Trophoblast cell (in vitro differentiated cells and primary cell): ENCODE results near the gene TNFSF11.
A peak's percentile ranks its signal among the peaks of the same experiment; 100 is the strongest.

ENCODE experiments used
- DNase-seq, 2 donors: peaks; one replicate each; pipeline ENCODE4 v3.0.0-alpha.2; 2016
- H2AFZ ChIP-seq: 2 replicates; pipeline ENCODE4 v1.6.1; 2013; ENCODE audit warnings: low read length, moderate library complexity, mild to moderate bottlenecking; ENCODE audit not compliant: insufficient read depth, poor library complexity
- H2AK5ac ChIP-seq: 2 replicates; pipeline ENCODE4 v1.6.1; 2013; ENCODE audit warnings: mild to moderate bottlenecking, low read length
- H2BK120ac ChIP-seq: 2 replicates; pipeline ENCODE4 v1.6.1; 2013; ENCODE audit warnings: low read length, mild to moderate bottlenecking, moderate library complexity; ENCODE audit not compliant: insufficient read depth, poor library complexity
- H2BK12ac ChIP-seq: 2 replicates; pipeline ENCODE4 v1.6.1; 2013; ENCODE audit warnings: mild to moderate bottlenecking, low read length, moderate library complexity
- H2BK5ac ChIP-seq: 2 replicates; pipeline ENCODE4 v1.6.1; 2013; ENCODE audit warnings: low read length, low read depth, moderate library complexity, mild to moderate bottlenecking; ENCODE audit not compliant: poor library complexity
- H3K14ac ChIP-seq: 2 replicates; pipeline ENCODE4 v1.6.1; 2013; ENCODE audit warnings: mild to moderate bottlenecking, low read length
- H3K18ac ChIP-seq: 2 replicates; pipeline ENCODE4 v1.6.1; 2013; ENCODE audit warnings: mild to moderate bottlenecking, low read length
- H3K23ac ChIP-seq: 2 replicates; pipeline ENCODE4 v1.6.1; 2013; ENCODE audit warnings: low read length
- H3K27ac ChIP-seq: 2 replicates; pipeline ENCODE4 v1.5.1; 2013; ENCODE audit warnings: low read depth, mild to moderate bottlenecking, inconsistent platforms, low read length, moderate library complexity
- H3K27me3 ChIP-seq: 2 replicates; pipeline ENCODE4 v1.6.1; 2013; ENCODE audit warnings: inconsistent platforms, mild to moderate bottlenecking, low read length, moderate library complexity; ENCODE audit not compliant: insufficient read depth
- H3K36me3 ChIP-seq, 2 experiments: 1 replicate in 1 of 2; 2 replicates in 1 of 2; pipeline ENCODE4 v1.6.1; 2013; ENCODE audit warnings: low read length in 2 of 2, mild to moderate bottlenecking in 2 of 2, moderate library complexity in 1 of 2; ENCODE audit not compliant: insufficient read depth in 2 of 2, control insufficient read depth in 1 of 2
- H3K4ac ChIP-seq: 2 replicates; pipeline ENCODE4 v1.6.1; 2013; ENCODE audit warnings: low read depth, mild to moderate bottlenecking, low read length, moderate library complexity
- H3K4me1 ChIP-seq, 2 experiments: 1 replicate in 1 of 2; 2 replicates in 1 of 2; pipeline ENCODE4 v1.6.1; 2013; ENCODE audit warnings: low read length in 2 of 2, mild to moderate bottlenecking in 2 of 2, moderate library complexity in 1 of 2; ENCODE audit not compliant: insufficient read depth in 2 of 2, control insufficient read depth in 1 of 2
- H3K4me2 ChIP-seq: 2 replicates; pipeline ENCODE4 v1.6.1; 2013; ENCODE audit warnings: inconsistent platforms, mild to moderate bottlenecking, low read length, moderate library complexity
- H3K4me3 ChIP-seq: 2 replicates; pipeline ENCODE4 v1.5.1; 2013; ENCODE audit warnings: mild to moderate bottlenecking, low read depth, low read length, inconsistent platforms
- H3K79me1 ChIP-seq: one replicate; pipeline ENCODE4 v1.6.1; 2013; ENCODE audit warnings: low read length
- H3K79me2 ChIP-seq: 2 replicates; pipeline ENCODE4 v1.6.1; 2013; ENCODE audit warnings: low read length, mild to moderate bottlenecking; ENCODE audit not compliant: control insufficient read depth, insufficient read depth, poor library complexity
- H3K9ac ChIP-seq: 2 replicates; pipeline ENCODE4 v1.6.1; 2013; ENCODE audit warnings: mild to moderate bottlenecking, low read length
- H3K9me3 ChIP-seq: 2 replicates; pipeline ENCODE4 v1.6.1; 2013; ENCODE audit warnings: low read depth, mild to moderate bottlenecking, control low read depth, inconsistent platforms, low read length; ENCODE audit not compliant: insufficient read depth
- H4K12ac ChIP-seq: 2 replicates; pipeline ENCODE4 v1.6.1; 2013; ENCODE audit warnings: low read depth, mild to moderate bottlenecking, low read length, moderate library complexity
- H4K8ac ChIP-seq: 2 replicates; pipeline ENCODE4 v1.6.1; 2013; ENCODE audit warnings: low read depth, mild to moderate bottlenecking, low read length, moderate library complexity
- H4K91ac ChIP-seq: one replicate; pipeline ENCODE4 v1.6.1; 2013; ENCODE audit warnings: low read depth, mild to moderate bottlenecking, low read length, moderate library complexity
- WGBS: extraction: QIAGEN DNeasy Blood & Tissue Kit; methylation state at CpG from one replicate; pipeline ENCODE4 v1.1.7; 2013; ENCODE audit warnings: missing lambda C conversion rate; ENCODE audit not compliant: insufficient read length, insufficient coverage; ENCODE audit errors: extremely low coverage; 5-methylcytosine and 5-hydroxymethylcytosine counted together

TNFSF11 gene

GRCh38 chr13:42656161-42656560, 82.2 kb downstream of the TNFSF11 start:
- Histone ChIP-seq H3K4me3 (no peak overlapping the region), H3K14ac (no peak overlapping the region)
- WGBS, result no CpG with 5 or more reads among the region's 1 CpG

GRCh38 chr13:42656958-42657357, 83.0 kb downstream of the TNFSF11 start:
- Histone ChIP-seq H4K12ac (no peak overlapping the region), H3K23ac (no peak overlapping the region), H2BK12ac (no peak overlapping the region), H3K79me1 (peaks cover 11% of the 10 kb centered on the region), H4K8ac (no peak overlapping the region), H3K27me3 (no peaks in the 10 kb centered on the region), H4K91ac (no peak overlapping the region), H2AK5ac (peak overlapping the region; percentile 81), H3K4me3 (no peak overlapping the region), H3K4ac (no peak overlapping the region), H3K79me2 (no peaks in the 10 kb centered on the region), H3K14ac (peak overlapping the region; percentile 40), H3K4me2 (no peak overlapping the region), H2BK5ac (no peak overlapping the region), H3K27ac (no peak overlapping the region), H2BK120ac (peak overlapping the region; percentile 38), H3K9ac (no peak overlapping the region), H2AFZ (no peak overlapping the region), H3K36me3 (no peaks in the 10 kb centered on the region), H3K18ac (no peak overlapping the region), H3K4me1 (peaks cover 13 to 16% of the 10 kb centered on the region in 2 experiments), H3K9me3 (no peaks in the 10 kb centered on the region)
- DNase-seq, result no peak
- no CpG with 5 or more reads among the region's 5 CpGs for whole genome bisulfite sequencing

More at GRCh38 chr13:42656161-42656560, 82.2 kb downstream of the TNFSF11 start:
- DNase-seq, result peak in 1 of 2 donors; percentile 26
- Histone ChIP-seq H3K4me2 (no peak overlapping the region), H4K8ac (peak overlapping the region; percentile 61), H2BK5ac (no peak overlapping the region), H3K79me1 (peaks cover 11% of the 10 kb centered on the region), H2BK120ac (peak overlapping the region; percentile 24), H3K27me3 (no peaks in the 10 kb centered on the region), H3K9ac (no peak overlapping the region), H2BK12ac (peak overlapping the region; percentile 24), H2AFZ (no peak overlapping the region), H3K36me3 (no peaks in the 10 kb centered on the region), H3K79me2 (no peaks in the 10 kb centered on the region), H3K18ac (no peak overlapping the region), H3K27ac (no peak overlapping the region), H3K23ac (no peak overlapping the region), H4K12ac (no peak overlapping the region), H3K4ac (no peak overlapping the region), H3K9me3 (no peaks in the 10 kb centered on the region), H3K4me1 (peaks cover 13 to 16% of the 10 kb centered on the region in 2 experiments), H2AK5ac (no peak overlapping the region), H4K91ac (no peak overlapping the region)
